Astrocyte (in vitro differentiated cells and primary cell): ENCODE results near the gene TENM4.

Source experiments
- CTCF ChIP-seq: IDR thresholded peaks from 2 replicates; pipeline ENCODE4 v1.5.1; 2011; ENCODE audit warnings: low read depth, mild to moderate bottlenecking, inconsistent platforms, low read length, moderate library complexity; ENCODE audit not compliant: insufficient read depth
- EZH2 ChIP-seq: IDR thresholded peaks from 2 replicates; pipeline ENCODE4 v1.6.1; 2012; ENCODE audit warnings: mild to moderate bottlenecking, low read length, inconsistent platforms; ENCODE audit not compliant: insufficient read depth

GRCh38 chr11:79480864-79481263, 40.0 kb upstream of the TENM4 start:
- TF ChIP-seq CTCF (no peak), EZH2 (no peak)
